ENCODE results near the gene IL6ST.
A peak's percentile ranks its signal among the peaks of the same experiment; 100 is the strongest.
"Not testable (repeated sequence)": the region's sequence is repeated elsewhere in the genome, so short reads cannot be mapped to it uniquely, and the experiment has no call there.

The IL6ST gene

GRCh38 chr5:56024810-56025150 is 30.0 kb upstream of the IL6ST start:
- Histone ChIP-seq H3K79me2 (ENCODE audit: control insufficient read depth, insufficient read depth, low read length, unreplicated experiment) (no peaks in the 10 kb centered on the region), H3K27ac (ENCODE audit: low read depth, low read length) (no peak overlapping the region), H2AFZ (ENCODE audit: low read length, unreplicated experiment) (no peak overlapping the region), H3K27me3 (ENCODE audit: insufficient read depth, low read length) (no peaks in the 10 kb centered on the region), H3K4me3 (ENCODE audit: low read depth, low read length) (no peak overlapping the region), H3K36me3 (ENCODE audit: insufficient read depth, low read length) (no peaks in the 10 kb centered on the region), H3K4me1 (ENCODE audit: control insufficient read depth, insufficient read depth, low read length, unreplicated experiment) (peaks cover 16% of the 10 kb centered on the region)

GRCh38 chr5:56023296-56023695 is 28.5 kb upstream of the IL6ST start:
- no peak overlapping the region for H3K27ac ChIP-seq (ENCODE audit: low read depth, low read length)
- no peaks in the 10 kb centered on the region for H3K27me3 ChIP-seq (ENCODE audit: insufficient read depth, low read length)
- no peak overlapping the region for H3K4me3 ChIP-seq (ENCODE audit: low read depth, low read length)
- H3K36me3 ChIP-seq (ENCODE audit: insufficient read depth, low read length): no peaks in the 10 kb centered on the region
- H3K79me2 ChIP-seq (ENCODE audit: control insufficient read depth, insufficient read depth, low read length, unreplicated experiment): no peaks in the 10 kb centered on the region
- peaks cover 25% of the 10 kb centered on the region for H3K4me1 ChIP-seq (ENCODE audit: control insufficient read depth, insufficient read depth, low read length, unreplicated experiment)
- H2AFZ ChIP-seq (ENCODE audit: low read length, unreplicated experiment): no peak overlapping the region

- Histone ChIP-seq H3K79me2 (ENCODE audit: control insufficient read depth, insufficient read depth, low read length, unreplicated experiment) (no peaks in the 10 kb centered on the region), H3K27ac (ENCODE audit: low read depth, low read length) (0 out of 2 replicates have a peak overlapping the region, but pooled peaks have one; percentile 8), H3K36me3 (ENCODE audit: insufficient read depth, low read length) (no peaks in the 10 kb centered on the region), H2AFZ (ENCODE audit: low read length, unreplicated experiment) (peak overlapping the region; percentile 45), H3K27me3 (ENCODE audit: insufficient read depth, low read length) (no peaks in the 10 kb centered on the region), H3K4me3 (ENCODE audit: low read depth, low read length) (no peak overlapping the region), H3K4me1 (ENCODE audit: control insufficient read depth, insufficient read depth, low read length, unreplicated experiment) (peaks cover 11% of the 10 kb centered on the region)
Measured at GRCh38 chr5:56019306-56020272, 24.8 kb upstream of the IL6ST start.

- peaks cover 10% of the 10 kb centered on the region for H3K4me1 ChIP-seq (ENCODE audit: control insufficient read depth, insufficient read depth, low read length, unreplicated experiment)
- H3K4me3 ChIP-seq (ENCODE audit: low read depth, low read length): no peak overlapping the region
- no peaks in the 10 kb centered on the region for H3K36me3 ChIP-seq (ENCODE audit: insufficient read depth, low read length)
- no peaks in the 10 kb centered on the region for H3K79me2 ChIP-seq (ENCODE audit: control insufficient read depth, insufficient read depth, low read length, unreplicated experiment)
- H3K27me3 ChIP-seq (ENCODE audit: insufficient read depth, low read length): no peaks in the 10 kb centered on the region
- no peak overlapping the region for H3K27ac ChIP-seq (ENCODE audit: low read depth, low read length)
- peak overlapping the region; percentile 45 for H2AFZ ChIP-seq (ENCODE audit: low read length, unreplicated experiment)
Measured at GRCh38 chr5:56018832-56019231, 24.1 kb upstream of the IL6ST start.

GRCh38 chr5:56014701-56015100 is 19.9 kb upstream of the IL6ST start:
- H3K27me3 ChIP-seq (ENCODE audit: insufficient read depth, low read length); H3K36me3 ChIP-seq (ENCODE audit: insufficient read depth, low read length); H3K27ac ChIP-seq (ENCODE audit: low read depth, low read length); H3K4me3 ChIP-seq (ENCODE audit: low read depth, low read length); H3K79me2 ChIP-seq (ENCODE audit: control insufficient read depth, insufficient read depth, low read length, unreplicated experiment); H2AFZ ChIP-seq (ENCODE audit: low read length, unreplicated experiment): not testable (repeated sequence)
- H3K4me1 ChIP-seq (ENCODE audit: control insufficient read depth, insufficient read depth, low read length, unreplicated experiment): peaks cover 26% of the 10 kb centered on the region

- peaks cover 19% of the 10 kb centered on the region for H3K4me1 ChIP-seq (ENCODE audit: control insufficient read depth, insufficient read depth, low read length, unreplicated experiment)
- not testable (repeated sequence) for H2AFZ ChIP-seq (ENCODE audit: low read length, unreplicated experiment); H3K27ac ChIP-seq (ENCODE audit: low read depth, low read length); H3K27me3 ChIP-seq (ENCODE audit: insufficient read depth, low read length); H3K4me3 ChIP-seq (ENCODE audit: low read depth, low read length); H3K36me3 ChIP-seq (ENCODE audit: insufficient read depth, low read length); H3K79me2 ChIP-seq (ENCODE audit: control insufficient read depth, insufficient read depth, low read length, unreplicated experiment)
Measured at GRCh38 chr5:56013939-56014338, 19.2 kb upstream of the IL6ST start.

GRCh38 chr5:56012281-56012963 is 17.7 kb upstream of the IL6ST start:
- peak overlapping the region; percentile 30 for H2AFZ ChIP-seq (ENCODE audit: low read length, unreplicated experiment)
- H3K4me1 ChIP-seq (ENCODE audit: control insufficient read depth, insufficient read depth, low read length, unreplicated experiment): peaks cover 22% of the 10 kb centered on the region
- H3K4me3 ChIP-seq (ENCODE audit: low read depth, low read length): peak overlapping the region; percentile 18
- peak overlapping the region; percentile 90 for H3K27ac ChIP-seq (ENCODE audit: low read depth, low read length)
- H3K79me2 ChIP-seq (ENCODE audit: control insufficient read depth, insufficient read depth, low read length, unreplicated experiment): no peaks in the 10 kb centered on the region
- H3K27me3 ChIP-seq (ENCODE audit: insufficient read depth, low read length): no peaks in the 10 kb centered on the region
- H3K36me3 ChIP-seq (ENCODE audit: insufficient read depth, low read length): no peaks in the 10 kb centered on the region

DNA sequence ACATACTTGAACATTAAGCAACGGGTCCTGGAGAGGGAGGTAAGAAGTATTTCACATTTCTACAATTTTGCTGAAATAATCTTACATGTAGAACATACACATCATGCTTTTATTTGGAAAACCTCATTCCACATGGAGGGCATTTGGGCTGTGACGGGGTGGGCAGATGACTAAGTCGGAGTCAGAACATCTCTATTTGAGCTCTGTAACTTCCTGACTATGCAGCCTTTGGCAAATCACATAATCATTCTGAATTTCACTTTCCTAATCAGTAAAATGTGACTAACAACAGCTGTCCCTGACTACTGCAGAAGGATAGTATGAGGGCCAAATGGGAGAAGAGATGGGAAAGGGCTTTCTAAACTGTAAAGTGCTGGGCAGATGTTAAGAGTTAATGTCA is 17.1 kb upstream of the IL6ST start:
- Histone ChIP-seq H3K4me3 (ENCODE audit: low read depth, low read length) (peak overlapping the region; percentile 18), H3K27ac (ENCODE audit: low read depth, low read length) (peak overlapping the region; percentile 90), H3K36me3 (ENCODE audit: insufficient read depth, low read length) (no peaks in the 10 kb centered on the region), H3K27me3 (ENCODE audit: insufficient read depth, low read length) (no peaks in the 10 kb centered on the region), H3K4me1 (ENCODE audit: control insufficient read depth, insufficient read depth, low read length, unreplicated experiment) (peaks cover 23% of the 10 kb centered on the region), H3K79me2 (ENCODE audit: control insufficient read depth, insufficient read depth, low read length, unreplicated experiment) (no peaks in the 10 kb centered on the region), H2AFZ (ENCODE audit: low read length, unreplicated experiment) (peak overlapping the region; percentile 30)

DNA sequence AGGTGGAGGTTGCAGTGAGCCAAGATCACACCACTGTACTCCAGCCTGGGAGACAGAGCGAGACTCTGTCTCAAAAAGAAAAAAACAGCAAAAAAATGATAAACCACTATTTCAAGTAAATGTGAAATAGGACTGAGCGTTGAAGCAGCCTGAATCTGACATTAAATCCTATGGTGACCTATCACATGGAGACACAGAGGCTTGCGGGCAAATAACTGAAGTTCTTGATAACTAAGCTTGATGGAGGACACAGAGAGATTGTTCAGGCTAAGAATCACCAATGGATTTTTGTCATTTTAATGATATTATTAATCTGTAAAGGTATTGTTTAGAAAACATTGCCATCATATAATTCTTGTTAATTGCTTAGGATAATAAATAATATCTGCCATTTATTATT is 15.7 kb upstream of the IL6ST start:
- H3K4me3 ChIP-seq (ENCODE audit: low read depth, low read length): no peak overlapping the region
- no peak overlapping the region for H3K27ac ChIP-seq (ENCODE audit: low read depth, low read length)
- no peaks in the 10 kb centered on the region for H3K79me2 ChIP-seq (ENCODE audit: control insufficient read depth, insufficient read depth, low read length, unreplicated experiment)
- H3K36me3 ChIP-seq (ENCODE audit: insufficient read depth, low read length): no peaks in the 10 kb centered on the region
- no peak overlapping the region for H2AFZ ChIP-seq (ENCODE audit: low read length, unreplicated experiment)
- H3K27me3 ChIP-seq (ENCODE audit: insufficient read depth, low read length): no peaks in the 10 kb centered on the region
- H3K4me1 ChIP-seq (ENCODE audit: control insufficient read depth, insufficient read depth, low read length, unreplicated experiment): peaks cover 31% of the 10 kb centered on the region

DNA sequence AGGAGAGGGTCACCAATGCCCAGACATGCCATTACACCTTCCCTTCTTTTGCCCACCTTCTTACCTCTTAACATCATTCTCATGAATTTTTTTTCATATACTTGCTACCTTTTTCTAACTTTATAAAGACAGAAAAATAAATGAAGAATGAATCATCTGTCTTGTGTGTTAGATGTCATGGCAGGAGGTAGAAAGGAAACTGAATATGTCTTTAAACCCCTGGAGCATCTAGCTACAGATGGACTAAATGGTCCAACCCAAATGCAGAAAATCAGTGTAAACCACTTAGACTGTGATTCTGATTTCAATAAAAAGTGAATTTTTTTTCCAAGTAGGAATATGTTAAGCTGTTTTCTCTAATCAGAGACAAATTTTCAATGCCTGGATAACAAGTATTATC is 11.8 kb upstream of the IL6ST start:
- Histone ChIP-seq H3K4me1 (ENCODE audit: control insufficient read depth, insufficient read depth, low read length, unreplicated experiment) (peaks cover 28% of the 10 kb centered on the region), H2AFZ (ENCODE audit: low read length, unreplicated experiment) (no peak overlapping the region), H3K36me3 (ENCODE audit: insufficient read depth, low read length) (no peaks in the 10 kb centered on the region), H3K27ac (ENCODE audit: low read depth, low read length) (no peak overlapping the region), H3K79me2 (ENCODE audit: control insufficient read depth, insufficient read depth, low read length, unreplicated experiment) (no peaks in the 10 kb centered on the region), H3K4me3 (ENCODE audit: low read depth, low read length) (no peak overlapping the region), H3K27me3 (ENCODE audit: insufficient read depth, low read length) (no peaks in the 10 kb centered on the region)

- Histone ChIP-seq H2AFZ (ENCODE audit: low read length, unreplicated experiment) (no peak overlapping the region), H3K4me1 (ENCODE audit: control insufficient read depth, insufficient read depth, low read length, unreplicated experiment) (peaks cover 25% of the 10 kb centered on the region), H3K27me3 (ENCODE audit: insufficient read depth, low read length) (no peaks in the 10 kb centered on the region), H3K36me3 (ENCODE audit: insufficient read depth, low read length) (no peaks in the 10 kb centered on the region), H3K27ac (ENCODE audit: low read depth, low read length) (no peak overlapping the region), H3K4me3 (ENCODE audit: low read depth, low read length) (no peak overlapping the region), H3K79me2 (ENCODE audit: control insufficient read depth, insufficient read depth, low read length, unreplicated experiment) (no peaks in the 10 kb centered on the region)
Measured at GRCh38 chr5:56006094-56006493, 11.3 kb upstream of the IL6ST start.
